Dendritic cell treated with granulocyte-macrophage colony-stimulating factor and Interleukin-4, amounts not matched to agents 40 ng/mL and 50 ng/mL, for 4 days (primary cell): ENCODE results near the gene ZNF2.

Source experiments
- H3K27ac Mint-ChIP-seq: one replicate; pipeline ENCODE4 v1.8.0; 2022; ENCODE audit warnings: mild to moderate bottlenecking, mixed read lengths
- H3K27me3 Mint-ChIP-seq: one replicate; pipeline ENCODE4 v1.8.0; 2022; ENCODE audit warnings: mild to moderate bottlenecking, mixed read lengths
- H3K36me3 Mint-ChIP-seq: one replicate; pipeline ENCODE4 v1.8.0; 2022; ENCODE audit warnings: low read depth, mixed read lengths
- H3K4me1 Mint-ChIP-seq: one replicate; pipeline ENCODE4 v1.8.0; 2022; ENCODE audit warnings: low read depth, mixed read lengths
- H3K4me3 Mint-ChIP-seq: one replicate; pipeline ENCODE4 v1.8.0; 2022; ENCODE audit warnings: mild to moderate bottlenecking, moderate library complexity, mixed read lengths
- H3K9me3 Mint-ChIP-seq: one replicate; pipeline ENCODE4 v1.8.0; 2022; ENCODE audit warnings: mixed read lengths
- intact Hi-C: fragments of 100-400 bp; cut with micrococcal nuclease; formaldehyde crosslinking; loops from one replicate; pipeline ENCODE4 v1.15.0; 2022

ZNF2 gene

DNA sequence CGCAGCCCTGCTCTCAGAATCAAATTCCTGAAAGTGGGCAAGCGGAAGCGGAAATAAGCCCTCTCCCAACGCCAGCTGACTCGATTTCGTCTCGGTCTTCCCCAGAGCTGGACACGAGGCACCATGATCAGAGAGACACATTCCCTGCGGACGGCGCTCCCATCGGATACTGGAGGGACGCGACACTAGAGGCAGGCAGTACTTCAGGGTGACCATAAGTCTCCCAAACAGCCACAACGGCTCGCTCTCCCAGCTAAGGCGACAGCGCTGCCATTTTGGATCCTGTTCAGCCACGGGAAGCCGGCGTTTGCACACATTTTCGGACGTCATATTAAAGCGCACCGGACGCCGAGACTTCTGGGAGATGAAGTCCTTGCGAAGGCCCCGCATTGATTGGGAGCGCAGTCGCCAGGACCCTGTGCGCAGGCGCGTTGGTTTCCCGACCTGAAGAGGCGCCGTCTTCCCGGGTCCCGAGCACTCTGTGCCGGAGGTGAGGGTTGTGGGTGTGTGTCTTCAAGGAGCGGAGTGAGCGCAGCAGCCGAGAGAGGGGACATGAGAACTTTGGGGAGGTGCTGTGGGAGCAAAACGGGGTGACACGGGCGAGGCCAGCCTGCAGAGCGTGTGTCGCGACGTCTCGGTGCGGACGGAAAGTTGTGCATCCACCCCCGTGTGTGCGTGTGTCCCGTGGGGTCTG is at the start of gene ZNF2:
TSS of gene ZNF2 (plus strand) at position 439 of the 694 bp plus-strand sequence. CDS start 10,418 bp downstream, outside the sequence.
- peak within 1 kb of the TSS; percentile 92 for H3K27ac Mint-ChIP-seq
- H3K4me3 Mint-ChIP-seq: peak within 1 kb of the TSS; percentile 97
- intact Hi-C loops: loop anchor here (1.0 kb wide), 2 partner anchors 42 to 43 kb away; partner anchors contain the start of gene ZNF892
- H3K27me3 Mint-ChIP-seq: no peaks in the 10 kb centered on the region
- H3K36me3 Mint-ChIP-seq: peaks cover 17% of the 10 kb centered on the region
- H3K9me3 Mint-ChIP-seq: no peaks in the 10 kb centered on the region
- peaks cover 23% of the 10 kb centered on the region for H3K4me1 Mint-ChIP-seq

DNA sequence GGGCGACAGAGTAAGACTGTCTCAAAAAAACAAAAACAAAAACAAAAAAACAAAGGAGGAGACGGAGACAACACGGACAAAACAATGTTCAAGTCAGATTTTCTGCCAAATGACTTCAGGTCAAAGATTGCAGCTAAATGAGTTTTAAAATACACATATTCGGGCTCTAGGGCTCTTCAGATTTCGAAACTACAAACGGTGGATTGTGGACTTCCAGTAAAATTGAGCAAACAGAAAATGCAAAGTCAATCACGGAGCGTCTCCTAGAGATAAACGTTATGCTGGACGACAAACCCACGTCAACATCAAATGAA is 44.6 kb upstream of the ZNF2 start:
- H3K9me3 Mint-ChIP-seq: no peaks in the 10 kb centered on the region
- peak overlapping the region; percentile 95 for H3K27ac Mint-ChIP-seq
- H3K4me1 Mint-ChIP-seq: peaks cover 38% of the 10 kb centered on the region

DNA sequence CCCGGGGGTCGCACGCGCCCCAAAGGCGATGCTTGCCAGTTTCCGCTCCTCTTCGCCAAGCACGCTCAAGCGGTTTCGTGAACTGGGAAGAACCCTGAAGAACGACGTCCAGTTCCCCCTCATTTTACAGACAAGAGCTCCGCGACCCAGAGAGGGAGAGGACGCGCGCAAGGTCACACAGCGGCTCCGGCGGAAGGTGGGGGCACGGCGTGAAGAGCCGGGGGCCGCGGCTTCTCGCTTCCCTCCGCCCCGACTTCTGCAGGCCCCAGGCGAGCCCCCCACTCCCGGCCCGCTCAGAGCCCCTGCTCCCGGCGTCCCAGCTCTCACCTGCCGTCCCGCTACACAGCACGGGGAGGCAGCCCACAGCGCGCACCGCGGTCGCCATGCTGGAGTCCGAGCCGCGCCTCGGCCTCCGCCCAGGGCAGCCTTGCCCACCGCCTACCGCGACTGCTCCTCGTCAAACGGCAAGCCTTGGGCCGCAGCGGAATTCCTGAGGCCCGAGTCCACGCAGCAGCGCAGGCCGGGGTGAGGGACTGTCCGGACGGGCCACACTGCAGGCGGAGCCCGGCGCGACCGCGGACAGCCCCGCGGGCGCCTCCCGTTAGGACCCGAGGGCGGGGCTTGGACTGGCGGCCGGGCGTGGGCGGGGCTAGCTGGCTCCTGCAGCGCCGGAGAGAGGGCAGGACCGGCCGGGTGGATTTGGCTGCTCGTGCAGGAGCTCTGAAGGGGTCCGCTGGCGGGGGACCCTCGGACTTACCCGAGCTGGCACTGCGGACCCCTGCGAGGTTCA is 44.0 kb upstream of the ZNF2 start, which contains the start of gene MRPS5:
TSS of gene MRPS5 (minus strand) at position 402 of the 790 bp plus-strand sequence. CDS start at position 385, 17 bp downstream.
- peaks cover 38% of the 10 kb centered on the region for H3K4me1 Mint-ChIP-seq
- peaks cover 2% of the 10 kb centered on the region for H3K27me3 Mint-ChIP-seq
- H3K4me3 Mint-ChIP-seq: peak within 1 kb of the TSS; percentile 99
- no peaks in the 10 kb centered on the region for H3K9me3 Mint-ChIP-seq
- intact Hi-C loops: loop anchor here (1.0 kb wide), 2 partner anchors 44 to 86 kb away; partner anchors contain the start of genes ZNF2 and ZNF892
- H3K27ac Mint-ChIP-seq: peak within 1 kb of the TSS; percentile 95
- H3K36me3 Mint-ChIP-seq: peaks cover 41% of the 10 kb centered on the region

More for the DNA sequence above, 44.6 kb upstream of the ZNF2 start:
- Mint-ChIP-seq H3K36me3 (peaks cover 44% of the 10 kb centered on the region), H3K27me3 (no peaks in the 10 kb centered on the region), H3K4me3 (peak overlapping the region; percentile 99)
- intact Hi-C loops: loop anchor here (1.0 kb wide), 1 partner anchor 86 kb away; the partner anchor contains the start of gene ZNF892

DNA sequence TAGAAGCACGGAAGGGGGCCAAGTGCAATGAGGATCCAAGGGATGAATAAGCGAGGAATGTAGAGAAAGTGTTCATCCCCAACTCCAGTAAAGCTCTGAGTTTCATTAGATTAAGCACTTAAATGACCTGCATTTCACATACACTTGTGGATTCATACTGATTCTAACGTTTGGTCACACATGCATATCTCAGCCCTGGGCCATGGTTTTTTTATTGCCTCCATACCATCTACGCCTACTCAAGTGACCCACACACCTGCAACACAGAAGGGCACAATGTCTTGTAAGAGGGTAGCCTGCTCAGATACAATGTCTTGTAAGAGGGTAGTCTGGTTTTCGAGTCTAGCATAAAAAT is 43.4 kb upstream of the ZNF2 start:
- Mint-ChIP-seq H3K27ac (peak overlapping the region; percentile 95), H3K27me3 (peaks cover 4% of the 10 kb centered on the region), H3K36me3 (peaks cover 35% of the 10 kb centered on the region), H3K9me3 (no peaks in the 10 kb centered on the region), H3K4me1 (peaks cover 38% of the 10 kb centered on the region), H3K4me3 (peak overlapping the region; percentile 99)
- intact Hi-C loops: loop anchor here (1.0 kb wide), 1 partner anchor 43 kb away; the partner anchor contains the start of gene ZNF2

DNA sequence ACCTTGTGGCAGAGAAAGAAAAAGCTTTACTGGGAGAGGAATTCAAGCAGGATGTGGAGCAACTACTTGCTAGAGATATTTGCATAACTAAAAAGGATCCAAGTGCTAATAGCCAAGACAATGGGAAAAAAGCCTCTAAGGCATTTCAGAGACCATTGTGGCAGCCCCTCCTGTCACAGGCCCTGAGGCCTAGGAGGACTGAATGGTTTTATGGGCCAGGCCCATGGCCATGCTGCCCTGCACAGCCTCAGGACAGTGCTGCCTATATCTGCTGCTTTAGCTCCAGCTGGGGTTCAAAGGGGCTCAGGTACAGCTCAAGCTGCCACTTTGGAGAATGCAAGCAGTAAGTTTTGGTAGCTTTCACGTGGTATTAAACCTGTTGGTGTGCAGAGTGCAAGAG is 26.9 kb upstream of the ZNF2 start:
- peaks cover 6% of the 10 kb centered on the region for H3K36me3 Mint-ChIP-seq
- intact Hi-C loops: no loop called here
- H3K4me3 Mint-ChIP-seq: no peak overlapping the region
- peaks cover 89% of the 10 kb centered on the region for H3K9me3 Mint-ChIP-seq
- H3K4me1 Mint-ChIP-seq: no peaks in the 10 kb centered on the region
- no peak overlapping the region for H3K27ac Mint-ChIP-seq
- H3K27me3 Mint-ChIP-seq: peaks cover 2% of the 10 kb centered on the region

DNA sequence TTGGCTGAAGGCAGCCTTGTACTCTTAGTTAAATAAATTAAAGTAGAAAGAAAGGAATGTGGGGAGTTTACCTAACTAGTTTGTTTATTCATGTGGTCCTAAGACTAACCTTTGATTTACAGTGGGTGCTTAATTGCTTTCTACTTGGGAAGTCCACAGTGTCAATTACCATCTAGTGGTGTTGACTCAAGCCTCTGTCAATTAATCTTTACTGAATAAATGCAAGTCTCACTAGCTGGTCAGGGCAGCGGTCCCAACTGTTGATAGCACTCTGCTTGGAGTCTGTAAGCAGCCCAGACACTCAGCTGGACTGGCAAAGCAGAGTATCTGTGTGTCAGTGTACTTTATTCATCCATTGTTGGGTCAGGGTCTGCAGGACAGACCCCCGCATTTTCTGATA is 21.8 kb upstream of the ZNF2 start:
- Mint-ChIP-seq H3K4me1 (no peaks in the 10 kb centered on the region), H3K9me3 (peaks cover 100% of the 10 kb centered on the region), H3K27me3 (no peaks in the 10 kb centered on the region), H3K27ac (no peak overlapping the region), H3K36me3 (peaks cover 11% of the 10 kb centered on the region), H3K4me3 (no peak overlapping the region)
- intact Hi-C loops: no loop called here

DNA sequence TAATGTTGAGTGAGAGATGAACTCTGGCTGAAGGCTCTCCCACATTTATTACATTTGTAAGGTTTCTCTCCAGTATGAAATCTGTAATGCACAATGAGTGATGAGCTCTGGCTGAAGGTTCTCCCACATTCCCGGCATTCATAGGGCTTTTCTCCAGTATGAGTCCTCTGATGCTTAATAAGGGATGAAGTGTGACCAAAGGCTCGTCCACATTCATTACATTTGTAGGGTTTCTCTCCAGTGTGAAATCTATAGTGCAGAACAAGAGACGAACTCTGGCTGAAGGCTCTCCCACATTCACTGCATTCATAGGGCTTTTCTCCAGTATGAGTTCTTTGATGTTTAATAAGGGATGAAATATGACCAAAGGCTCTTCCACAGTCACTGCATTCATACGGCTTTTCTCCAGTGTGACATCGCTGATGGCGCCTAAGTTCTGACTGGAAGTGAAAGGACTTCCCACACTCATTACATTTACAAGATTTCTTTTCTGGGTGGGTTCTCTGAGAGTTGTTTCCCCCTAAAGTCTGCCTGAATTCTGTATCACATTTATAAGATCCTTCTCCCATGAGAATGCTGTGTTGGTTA is 16.1 kb upstream of the ZNF2 start:
- H3K9me3 Mint-ChIP-seq: peaks cover 100% of the 10 kb centered on the region

DNA sequence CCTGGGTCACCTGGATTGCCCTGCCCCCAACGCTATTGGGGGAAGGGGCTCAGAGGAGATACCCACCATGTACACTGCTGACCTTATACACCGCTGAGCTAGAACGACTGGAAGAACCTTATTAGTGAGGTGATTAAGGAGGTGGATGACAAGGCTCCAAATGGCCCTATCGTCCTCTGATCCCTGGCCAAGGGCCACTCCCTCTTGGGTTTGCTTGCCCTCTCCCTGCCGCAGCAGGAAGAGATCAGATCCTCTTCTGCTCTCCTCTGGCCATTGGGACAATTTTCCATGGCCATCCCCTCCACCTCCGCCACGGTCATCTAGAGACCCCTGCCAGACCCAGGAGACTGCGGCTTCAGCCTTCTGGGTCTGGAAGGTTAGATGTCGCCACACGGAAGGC is 7.2 kb upstream of the ZNF2 start:
- Mint-ChIP-seq H3K27ac (peak overlapping the region; percentile 87), H3K27me3 (no peaks in the 10 kb centered on the region), H3K36me3 (peaks cover 39% of the 10 kb centered on the region), H3K9me3 (peaks cover 40% of the 10 kb centered on the region), H3K4me1 (peaks cover 13% of the 10 kb centered on the region), H3K4me3 (peak overlapping the region; percentile 87)
- intact Hi-C loops: no loop called here

More for the DNA sequence above, 16.1 kb upstream of the ZNF2 start:
- H3K36me3 Mint-ChIP-seq: peaks cover 62% of the 10 kb centered on the region
- intact Hi-C loops: no loop called here
- H3K4me3 Mint-ChIP-seq: no peak overlapping the region
- no peak overlapping the region for H3K27ac Mint-ChIP-seq
- no peaks in the 10 kb centered on the region for H3K4me1 Mint-ChIP-seq
- H3K27me3 Mint-ChIP-seq: no peaks in the 10 kb centered on the region

DNA sequence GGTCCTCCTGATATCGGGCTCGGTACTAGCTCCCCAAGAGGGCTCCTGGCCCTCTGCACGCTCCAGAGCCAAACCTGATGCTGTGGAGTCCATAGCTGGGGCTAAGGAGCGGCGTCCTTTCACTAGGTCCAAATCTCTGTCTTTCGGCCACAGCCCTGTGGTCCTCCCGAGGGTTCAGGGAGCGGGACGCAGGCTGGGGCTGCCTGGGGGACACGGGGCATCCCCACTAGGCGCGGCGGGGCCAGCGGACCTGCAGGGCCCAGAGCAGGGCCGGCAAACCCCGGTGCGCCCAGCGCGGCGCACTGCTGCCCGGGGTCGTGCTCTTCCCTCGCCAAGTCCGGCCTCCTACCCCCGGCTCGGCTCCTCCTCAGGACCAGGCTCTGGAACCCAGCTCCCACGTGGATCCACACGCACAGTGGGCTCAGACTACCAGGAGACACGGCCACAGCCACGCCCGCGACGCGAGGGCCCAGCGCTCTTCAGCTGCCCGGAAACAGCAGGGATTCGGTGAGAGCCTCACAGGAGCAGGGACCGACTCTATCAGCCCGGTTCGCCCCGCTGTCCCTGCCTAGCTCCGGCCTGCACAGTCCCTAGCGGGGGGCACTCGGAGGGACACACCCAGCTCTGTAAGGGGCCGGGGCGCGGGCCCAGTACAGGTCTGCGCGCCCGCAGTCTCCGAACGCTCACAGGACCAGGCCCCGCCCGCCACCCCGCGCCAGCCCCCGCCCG is 6.6 kb upstream of the ZNF2 start:
- intact Hi-C loops: no loop called here
- peak overlapping the region; percentile 87 for H3K27ac Mint-ChIP-seq
- no peaks in the 10 kb centered on the region for H3K27me3 Mint-ChIP-seq
- H3K4me3 Mint-ChIP-seq: peak overlapping the region; percentile 87
- H3K36me3 Mint-ChIP-seq: peaks cover 33% of the 10 kb centered on the region
- peaks cover 13% of the 10 kb centered on the region for H3K4me1 Mint-ChIP-seq
- H3K9me3 Mint-ChIP-seq: peaks cover 34% of the 10 kb centered on the region

DNA sequence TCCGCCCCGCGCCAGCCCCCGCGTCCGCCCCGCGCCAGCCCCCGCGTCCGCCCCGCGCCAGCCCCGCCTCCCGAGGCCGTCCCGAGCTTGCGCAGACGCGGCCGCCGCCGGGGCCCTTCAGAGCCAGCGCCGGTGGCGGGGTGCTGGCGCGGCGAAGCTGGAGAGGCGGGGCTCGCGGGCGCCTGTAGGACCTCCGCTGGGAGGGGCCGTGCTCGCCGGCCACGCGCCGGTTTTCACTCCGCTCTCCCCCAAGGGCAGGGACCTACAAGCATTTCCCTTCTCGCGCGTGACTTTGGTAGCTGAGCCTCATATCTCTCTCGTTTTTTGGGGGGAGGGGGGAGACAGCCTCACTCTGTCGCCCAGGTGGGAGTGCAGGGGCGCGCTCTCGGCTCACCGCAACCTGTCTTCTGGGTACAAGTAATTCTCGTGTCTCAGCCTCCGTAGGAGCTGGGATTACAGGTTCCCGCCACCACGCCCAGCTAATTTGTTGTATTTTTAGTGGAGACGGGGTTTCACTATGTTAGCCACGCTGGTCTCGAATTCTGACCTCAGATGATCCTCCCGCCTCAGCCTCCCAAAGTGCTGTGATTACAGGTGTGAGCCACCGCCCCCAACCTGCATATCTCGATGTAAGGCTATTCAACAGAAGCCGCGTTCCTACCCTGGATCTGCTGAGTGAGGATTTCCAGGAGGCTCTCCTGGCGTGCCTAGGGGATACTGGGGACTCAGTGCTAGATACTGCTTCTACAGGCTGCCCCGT is 5.7 kb upstream of the ZNF2 start, which contains the start of gene ZNF514:
TSS of gene ZNF514 (minus strand) at position 159 of the 760 bp plus-strand sequence. CDS start 6,595 bp downstream, outside the sequence.
- peak within 1 kb of the TSS; percentile 87 for H3K4me3 Mint-ChIP-seq

DNA sequence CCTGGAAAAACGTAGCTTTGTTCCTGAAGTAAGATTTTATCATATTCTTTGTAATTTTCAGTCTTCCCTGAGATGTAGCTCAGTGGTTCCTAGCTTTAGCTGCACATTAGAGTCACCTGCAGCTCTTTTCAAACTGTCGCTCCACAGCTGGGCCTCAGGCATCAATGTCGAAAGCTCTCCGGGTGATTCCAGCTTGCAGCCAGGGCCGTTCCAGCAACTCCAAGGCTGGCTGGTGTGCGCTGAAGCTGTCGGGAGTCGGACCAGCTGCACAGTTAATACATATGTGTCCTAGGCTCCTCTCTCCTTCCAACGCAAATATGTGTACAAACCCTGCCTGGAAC is 609 bp upstream of the ZNF2 start:
- peaks cover 24% of the 10 kb centered on the region for H3K4me1 Mint-ChIP-seq
- H3K27ac Mint-ChIP-seq: peak overlapping the region; percentile 92
- H3K9me3 Mint-ChIP-seq: no peaks in the 10 kb centered on the region
- H3K27me3 Mint-ChIP-seq: no peaks in the 10 kb centered on the region
- intact Hi-C loops: loop anchor here (1.0 kb wide), 2 partner anchors 42 to 43 kb away; partner anchors contain the start of gene ZNF892
- peak overlapping the region; percentile 97 for H3K4me3 Mint-ChIP-seq
- H3K36me3 Mint-ChIP-seq: peaks cover 17% of the 10 kb centered on the region

More for the DNA sequence above, 5.7 kb upstream of the ZNF2 start, which contains the start of gene ZNF514:
- Mint-ChIP-seq H3K27me3 (no peaks in the 10 kb centered on the region), H3K27ac (peak within 1 kb of the TSS; percentile 87), H3K36me3 (peaks cover 25% of the 10 kb centered on the region), H3K4me1 (peaks cover 21% of the 10 kb centered on the region), H3K9me3 (peaks cover 26% of the 10 kb centered on the region)
- intact Hi-C loops: no loop called here

DNA sequence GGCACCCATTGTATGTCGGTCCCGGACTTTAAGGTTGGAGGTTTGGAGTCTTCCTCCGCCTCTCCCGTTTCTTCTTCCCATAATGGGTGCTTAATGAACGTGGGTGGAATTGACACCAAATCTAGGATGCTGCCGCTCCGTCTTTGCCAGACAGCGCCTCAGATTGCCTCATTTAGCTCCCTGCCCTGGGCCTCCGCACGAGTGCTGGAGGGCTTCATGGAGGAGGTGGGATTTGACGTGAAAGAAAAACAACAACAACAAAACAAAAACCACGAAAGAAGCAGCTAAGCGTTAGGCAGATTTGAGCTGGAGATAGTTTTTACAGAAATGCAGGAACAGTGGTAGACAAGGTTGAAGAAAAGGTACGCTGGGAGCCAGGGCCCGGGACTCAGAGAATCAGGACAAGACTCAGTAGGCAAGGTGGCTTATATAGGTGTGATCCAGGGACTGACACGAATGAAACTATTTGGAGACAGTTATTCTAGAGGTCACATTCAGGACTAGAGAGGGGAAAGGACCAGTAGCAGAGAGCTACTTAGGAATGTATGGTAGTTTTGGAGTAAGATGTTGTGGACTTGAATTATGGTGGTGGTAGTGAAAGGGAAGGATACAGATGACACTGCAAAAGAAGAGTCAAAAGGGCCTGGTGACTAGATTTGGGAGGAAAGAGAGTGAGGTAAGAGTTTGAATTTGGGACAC is 605 bp downstream of the ZNF2 start:
- H3K36me3 Mint-ChIP-seq: peaks cover 17% of the 10 kb centered on the region
- peaks cover 4% of the 10 kb centered on the region for H3K9me3 Mint-ChIP-seq
- peaks cover 23% of the 10 kb centered on the region for H3K4me1 Mint-ChIP-seq
- H3K4me3 Mint-ChIP-seq: peak overlapping the region; percentile 97
- peak overlapping the region; percentile 92 for H3K27ac Mint-ChIP-seq
- intact Hi-C loops: no loop called here
- H3K27me3 Mint-ChIP-seq: no peaks in the 10 kb centered on the region
